A673 (cell line): ENCODE data around the gene DDB1.

ENCODE experiments used
- EZH2 ChIP-seq: fragments of 200-600 bp; sonication (generic); IDR thresholded peaks from 2 replicates; pipeline ENCODE4 v1.6.1; 2017; ENCODE audit warnings: borderline replicate concordance, low read depth, mild to moderate bottlenecking, mixed read lengths, antibody characterized with exemption, low read length; ENCODE audit not compliant: poor library complexity, severe bottlenecking
- TF ChIP-seq, protein P1 (sequence below): fragments of 300-800, 200-600 bp; sonication (generic); conservative IDR thresholded peaks from 2 replicates; pipeline ENCODE4 v1.5.1; 2017; ENCODE audit warnings: low read depth, mild to moderate bottlenecking, antibody characterized with exemption, low read length, moderate library complexity, mixed read lengths

DNA sequence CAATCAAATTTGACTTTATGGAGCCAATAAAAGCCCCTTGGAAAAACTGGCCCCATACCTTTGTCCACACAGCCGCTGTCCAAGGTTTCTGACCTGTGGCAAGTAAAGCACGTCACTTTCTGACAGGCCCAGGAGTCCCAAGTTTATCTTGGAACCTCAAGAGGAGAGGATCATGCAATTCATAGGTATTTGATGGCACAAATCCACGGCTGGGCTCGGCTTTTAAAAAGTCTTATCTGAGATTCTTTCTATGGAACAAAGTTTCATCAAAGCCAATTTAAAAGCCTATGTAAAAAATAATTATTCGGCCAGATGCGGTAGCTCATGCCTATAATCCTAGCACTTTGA is 42.8 kb upstream of the DDB1 start:
- TF ChIP-seq, protein P1, sequence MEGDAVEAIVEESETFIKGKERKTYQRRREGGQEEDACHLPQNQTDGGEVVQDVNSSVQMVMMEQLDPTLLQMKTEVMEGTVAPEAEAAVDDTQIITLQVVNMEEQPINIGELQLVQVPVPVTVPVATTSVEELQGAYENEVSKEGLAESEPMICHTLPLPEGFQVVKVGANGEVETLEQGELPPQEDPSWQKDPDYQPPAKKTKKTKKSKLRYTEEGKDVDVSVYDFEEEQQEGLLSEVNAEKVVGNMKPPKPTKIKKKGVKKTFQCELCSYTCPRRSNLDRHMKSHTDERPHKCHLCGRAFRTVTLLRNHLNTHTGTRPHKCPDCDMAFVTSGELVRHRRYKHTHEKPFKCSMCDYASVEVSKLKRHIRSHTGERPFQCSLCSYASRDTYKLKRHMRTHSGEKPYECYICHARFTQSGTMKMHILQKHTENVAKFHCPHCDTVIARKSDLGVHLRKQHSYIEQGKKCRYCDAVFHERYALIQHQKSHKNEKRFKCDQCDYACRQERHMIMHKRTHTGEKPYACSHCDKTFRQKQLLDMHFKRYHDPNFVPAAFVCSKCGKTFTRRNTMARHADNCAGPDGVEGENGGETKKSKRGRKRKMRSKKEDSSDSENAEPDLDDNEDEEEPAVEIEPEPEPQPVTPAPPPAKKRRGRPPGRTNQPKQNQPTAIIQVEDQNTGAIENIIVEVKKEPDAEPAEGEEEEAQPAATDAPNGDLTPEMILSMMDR = no peak
- no peak for TF ChIP-seq EZH2
